ENCODE results near the gene SC5D. TPM values are rescaled to one million over a fixed set of nuclear protein-coding genes. Genes with fewer than 3 reads are reported as not detected.
A peak's percentile ranks its signal among the peaks of the same experiment; 100 is the strongest.

The SC5D gene
- total RNA-seq, 2 donors from 2014 or later = 24.4 to 79.6 TPM

GRCh38 chr11:121309688-121310087 is 17.1 kb downstream of the SC5D start:
- TF ChIP-seq CTCF (IDR thresholded peaks at IDR 0.05) = no peak
- Histone ChIP-seq H3K9ac (ENCODE audit: low read depth in 2 of 2, low read length in 2 of 2) (no peak overlapping the region), H3K27ac (no peak overlapping the region), H3K27me3 (no peaks in the 10 kb centered on the region), H3K36me3 (peaks cover 6% of the 10 kb centered on the region), H3K4me1 (no peaks in the 10 kb centered on the region), H3K4me3 (no peak overlapping the region), H3K9me3 (no peaks in the 10 kb centered on the region)
- no peak for DNase-seq
- intact Hi-C loops (cut with DNase I) = no loop called here

DNA sequence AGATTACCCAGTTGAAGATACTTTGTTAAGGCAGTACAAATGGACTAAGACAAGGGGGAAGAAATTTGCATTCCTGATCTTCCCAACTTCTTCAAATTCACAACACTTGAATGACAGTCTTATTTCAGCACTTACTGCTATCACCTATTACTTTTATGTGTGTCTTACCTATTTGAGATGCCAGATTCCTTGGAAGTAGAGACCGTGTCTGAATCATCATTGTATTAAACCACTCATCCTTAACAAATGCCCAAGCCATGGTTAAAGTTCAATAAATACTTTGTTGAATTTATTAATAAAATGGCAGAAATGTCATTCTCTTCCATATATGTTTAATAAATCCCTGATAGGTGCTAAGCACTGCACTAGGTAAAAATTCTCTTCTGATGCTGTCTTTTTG is 18.3 kb downstream of the SC5D start:
- H3K9ac ChIP-seq (ENCODE audit: low read depth in 2 of 2, low read length in 2 of 2) = no peak overlapping the region
- no peak overlapping the region for H3K27ac ChIP-seq
- DNase-seq = no peak
- peaks cover 6% of the 10 kb centered on the region for H3K36me3 ChIP-seq
- H3K9me3 ChIP-seq = no peaks in the 10 kb centered on the region
- H3K27me3 ChIP-seq = no peaks in the 10 kb centered on the region
- H3K4me3 ChIP-seq = no peak overlapping the region
- no peaks in the 10 kb centered on the region for H3K4me1 ChIP-seq
- TF ChIP-seq CTCF (IDR thresholded peaks at IDR 0.05) = no peak
- intact Hi-C loops (cut with DNase I) = no loop called here

- DNase-seq = no peak
Measured at GRCh38 chr11:121311373-121311772, 18.8 kb downstream of the SC5D start.

DNA sequence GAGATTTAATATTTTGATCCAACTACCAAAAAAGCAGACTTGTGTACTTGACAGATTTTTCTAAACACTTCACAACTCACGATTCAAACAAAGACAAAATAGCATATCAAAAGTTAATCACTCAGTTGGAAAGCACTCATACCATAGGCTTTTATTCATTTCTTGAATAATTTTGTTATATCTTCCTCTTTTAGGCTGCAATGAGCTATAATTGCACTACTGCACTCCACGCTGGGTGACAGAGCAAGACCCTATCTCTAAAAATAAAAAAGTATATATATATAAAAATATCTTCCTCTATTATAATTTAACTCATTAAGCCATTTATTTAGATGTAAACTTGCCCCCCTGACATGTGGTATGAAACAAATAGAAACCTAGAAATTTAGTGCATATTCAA is 19.9 kb downstream of the SC5D start:
- Histone ChIP-seq H3K9me3 (no peaks in the 10 kb centered on the region), H3K4me1 (no peaks in the 10 kb centered on the region), H3K27ac (no peak overlapping the region), H3K4me3 (no peak overlapping the region), H3K9ac (ENCODE audit: low read depth in 2 of 2, low read length in 2 of 2) (no peak overlapping the region), H3K36me3 (no peaks in the 10 kb centered on the region), H3K27me3 (no peaks in the 10 kb centered on the region)
- intact Hi-C loops (cut with DNase I) = no loop called here
- no peak for DNase-seq
- TF ChIP-seq CTCF (IDR thresholded peaks at IDR 0.05) = no peak

More at GRCh38 chr11:121311373-121311772, 18.8 kb downstream of the SC5D start:
- H3K27me3 ChIP-seq = no peaks in the 10 kb centered on the region
- H3K9me3 ChIP-seq = no peaks in the 10 kb centered on the region
- peaks cover 6% of the 10 kb centered on the region for H3K36me3 ChIP-seq
- no peak for TF ChIP-seq CTCF (IDR thresholded peaks at IDR 0.05)
- no peak overlapping the region for H3K27ac ChIP-seq
- no peak overlapping the region for H3K4me3 ChIP-seq
- intact Hi-C loops (cut with DNase I) = no loop called here
- H3K4me1 ChIP-seq = no peaks in the 10 kb centered on the region
- no peak overlapping the region for H3K9ac ChIP-seq (ENCODE audit: low read depth in 2 of 2, low read length in 2 of 2)

GRCh38 chr11:121318848-121319834 is 26.6 kb downstream of the SC5D start:
- TF ChIP-seq CTCF (IDR thresholded peaks at IDR 0.05) = peak; percentile 71
- H3K4me3 ChIP-seq = no peak overlapping the region
- no peaks in the 10 kb centered on the region for H3K4me1 ChIP-seq
- H3K9me3 ChIP-seq = no peaks in the 10 kb centered on the region
- no peak overlapping the region for H3K9ac ChIP-seq (ENCODE audit: low read depth in 2 of 2, low read length in 2 of 2)
- DNase-seq = no peak
- H3K27ac ChIP-seq = no peak overlapping the region
- no peaks in the 10 kb centered on the region for H3K36me3 ChIP-seq
- no peaks in the 10 kb centered on the region for H3K27me3 ChIP-seq
- intact Hi-C loops (cut with DNase I) = no loop called here
